ENCODE measurements around the gene KMT2C.
"Not testable (repeated sequence)": the region's sequence is repeated elsewhere in the genome, so short reads cannot be mapped to it uniquely, and the experiment has no call there.

The KMT2C gene

DNA sequence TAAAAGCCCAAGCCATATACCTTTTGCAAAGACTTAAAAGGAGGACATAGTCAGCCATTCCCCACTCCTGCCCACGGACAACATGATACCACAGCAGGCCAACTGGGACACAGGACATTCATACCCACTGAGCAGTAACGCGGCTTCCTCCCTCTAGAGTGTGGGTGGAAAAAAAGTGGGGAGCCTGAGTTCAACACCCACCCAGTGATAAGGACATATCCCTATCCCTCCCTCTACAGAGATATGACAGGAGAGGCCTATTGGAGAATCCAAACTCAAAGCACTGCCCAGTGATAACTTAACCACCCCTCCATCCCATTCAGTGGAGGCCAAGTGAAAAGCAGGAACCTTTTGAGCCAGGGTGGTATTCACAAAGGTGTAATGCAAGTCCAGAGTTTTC is 148.8 kb downstream of the KMT2C start:
- DNase-seq: not testable (repeated sequence)

DNA sequence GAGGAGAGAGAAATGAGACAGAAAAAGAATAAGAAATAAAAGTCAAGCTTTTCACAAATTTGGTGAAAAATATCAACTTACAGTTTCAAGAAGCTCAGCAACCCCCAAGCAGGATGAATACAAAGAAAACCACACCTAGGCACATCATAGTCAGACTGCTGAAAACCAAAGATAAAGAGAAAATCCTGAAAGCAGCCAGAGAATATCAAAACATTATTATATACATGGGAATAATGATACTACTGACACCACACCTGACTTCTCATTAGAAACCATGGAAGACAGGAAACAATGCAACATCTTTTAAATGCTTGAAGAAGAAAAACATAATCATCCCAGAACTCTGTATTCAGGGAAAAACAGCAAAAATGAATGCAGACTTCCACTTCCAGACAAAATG is 149.6 kb downstream of the KMT2C start:
- DNase-seq: not testable (repeated sequence)

- DNase-seq: not testable (repeated sequence)
These were observed 150.8 kb downstream of the KMT2C start for GRCh38 chr7:152284998-152285397.

DNA sequence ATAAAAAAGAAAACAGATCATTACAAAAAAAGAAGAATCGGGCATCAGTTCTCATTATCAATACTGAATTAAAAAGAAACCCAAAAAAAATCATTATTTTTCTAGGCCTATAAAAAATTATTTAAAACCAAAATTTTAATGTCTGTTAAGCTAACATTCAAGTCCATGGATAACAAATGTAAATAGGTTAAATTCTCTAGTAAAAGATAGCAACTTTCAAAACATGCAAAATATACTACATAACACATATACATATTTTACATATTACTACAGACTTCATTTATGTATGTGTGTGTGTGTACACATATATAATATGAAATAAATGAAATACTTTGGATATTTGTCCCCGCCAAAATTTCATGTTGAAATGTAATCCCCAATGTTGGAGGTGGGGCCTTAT is 158.1 kb downstream of the KMT2C start:
- DNase-seq: not testable (repeated sequence)

DNA sequence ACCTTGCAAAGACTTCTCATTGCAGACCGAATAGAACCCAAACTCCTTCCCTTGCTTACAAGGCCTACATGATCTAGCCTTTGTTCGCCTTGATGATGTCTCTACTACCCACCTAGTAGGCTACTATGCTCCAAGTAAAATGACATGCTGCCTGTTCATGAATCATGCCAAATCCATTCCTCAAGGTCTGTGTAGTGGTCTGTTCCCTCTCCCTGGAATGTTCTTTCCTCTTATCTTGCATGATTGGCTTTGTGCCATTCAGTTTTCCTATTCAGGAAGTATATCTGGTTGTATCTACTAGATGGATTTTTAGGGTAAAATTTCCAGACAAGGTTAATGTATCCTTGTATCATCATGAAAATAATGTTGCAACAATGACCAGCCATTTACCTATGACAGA is 165.4 kb downstream of the KMT2C start:
- DNase-seq: not testable (repeated sequence)

- DNase-seq: not testable (repeated sequence)
These were observed 168.9 kb downstream of the KMT2C start for GRCh38 chr7:152266859-152267258.

GRCh38 chr7:152264915-152265314 is 170.9 kb downstream of the KMT2C start:
- DNase-seq: not testable (repeated sequence)

GRCh38 chr7:152262146-152262545 is 173.7 kb downstream of the KMT2C start:
- not testable (repeated sequence) for DNase-seq

DNA sequence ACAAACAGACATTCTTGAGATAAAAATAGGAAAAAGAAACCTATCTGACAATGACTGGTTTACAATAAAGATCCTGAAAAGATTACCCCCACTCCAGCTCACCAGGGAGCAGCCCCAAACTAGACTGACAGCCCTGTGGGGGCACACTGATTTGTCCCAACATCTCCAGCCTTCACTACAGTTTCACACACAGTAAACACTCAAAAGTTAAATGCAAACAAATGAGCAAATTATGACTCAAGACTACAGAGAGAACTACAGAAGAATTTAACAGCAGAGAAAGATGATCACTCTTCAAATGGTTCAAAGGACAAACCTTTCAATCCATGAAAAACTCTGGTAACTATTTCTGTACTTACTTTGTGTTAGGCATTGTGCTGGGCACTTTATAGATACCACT is 176.2 kb downstream of the KMT2C start:
- DNase-seq: not testable (repeated sequence)

GRCh38 chr7:152247851-152248250 is 188.0 kb downstream of the KMT2C start:
- not testable (repeated sequence) for DNase-seq

DNA sequence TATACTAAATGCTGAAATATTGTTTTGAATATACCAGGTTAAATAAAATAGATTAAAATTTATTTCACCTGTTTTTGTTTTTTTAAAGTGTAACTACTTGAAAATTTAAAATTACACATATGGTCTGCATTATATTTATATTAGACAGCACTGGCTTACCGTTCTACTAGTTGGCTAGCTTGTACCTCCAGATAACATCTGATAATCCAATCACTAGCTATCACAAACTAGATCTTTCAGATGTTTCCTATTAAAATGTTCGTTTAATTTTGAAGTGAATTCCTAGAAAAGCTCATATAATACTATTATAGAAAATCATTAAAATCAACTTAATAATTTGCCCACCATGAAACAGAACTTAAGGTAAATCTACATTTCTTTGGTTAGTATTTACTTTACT is 190.4 kb downstream of the KMT2C start:
- not testable (repeated sequence) for DNase-seq

DNA sequence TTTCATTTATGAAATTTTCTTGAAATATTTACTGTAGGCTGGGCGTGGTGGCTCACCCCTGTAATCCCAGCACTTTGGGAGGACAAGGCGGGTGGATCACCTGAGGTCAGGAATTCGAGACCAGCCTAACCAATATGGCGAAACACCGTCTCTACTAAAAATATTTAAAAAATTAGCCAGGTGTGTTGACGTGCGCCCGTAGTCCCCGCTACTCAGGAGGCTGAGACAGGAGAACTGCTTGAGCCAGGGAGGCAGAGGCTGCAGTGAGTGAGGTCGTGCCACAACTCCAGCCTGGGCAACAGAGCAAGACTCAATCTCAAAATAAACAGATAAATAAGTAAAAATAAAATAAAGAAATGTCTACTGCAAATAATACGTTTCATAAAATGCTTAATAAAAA is 192.3 kb downstream of the KMT2C start:
- not testable (repeated sequence) for DNase-seq

GRCh38 chr7:152241301-152241700 is 194.5 kb downstream of the KMT2C start:
- DNase-seq: not testable (repeated sequence)

DNA sequence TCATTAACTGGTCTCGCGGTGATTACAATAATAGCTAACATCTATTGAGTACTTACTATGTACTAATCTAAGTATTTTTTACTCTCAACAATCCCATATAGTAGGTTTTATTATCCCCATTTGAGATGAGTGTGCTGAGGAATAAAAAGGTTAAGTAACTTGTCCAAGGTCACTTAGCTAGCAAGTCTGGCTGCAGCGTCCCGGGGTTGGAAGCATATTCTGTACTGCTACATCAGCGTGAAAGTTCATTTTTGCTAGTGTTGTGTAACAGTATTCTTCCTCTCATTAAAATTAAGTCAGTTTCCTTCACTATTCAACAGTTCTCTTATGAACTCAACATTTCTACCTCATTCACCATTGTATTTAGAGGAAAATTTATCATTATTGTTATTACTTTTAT is 199.5 kb downstream of the KMT2C start:
- DNase-seq: not testable (repeated sequence)

DNA sequence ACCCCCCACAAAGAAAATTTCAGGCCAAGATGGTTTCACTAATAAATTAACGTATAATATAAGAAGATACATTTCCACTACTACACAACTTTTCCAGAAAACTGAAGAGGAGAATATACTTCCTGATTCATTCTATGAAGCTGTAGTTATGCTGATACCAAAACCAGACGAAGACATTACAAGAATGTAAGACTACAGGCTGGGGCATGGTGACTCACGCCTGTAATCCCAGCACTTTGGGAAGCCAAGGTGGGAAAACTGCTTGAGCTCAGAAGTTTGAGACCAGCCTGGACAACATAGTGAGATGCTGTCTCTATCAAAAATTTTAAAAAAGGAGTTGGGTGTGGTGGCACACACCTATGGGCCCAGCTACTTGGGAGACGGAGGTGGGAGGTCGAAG is 201.4 kb downstream of the KMT2C start:
- DNase-seq: not testable (repeated sequence)

GRCh38 chr7:152231089-152231488 is 204.7 kb downstream of the KMT2C start:
- no peak for DNase-seq

GRCh38 chr7:152219556-152219955 is 216.2 kb downstream of the KMT2C start:
- not testable (repeated sequence) for DNase-seq

DNA sequence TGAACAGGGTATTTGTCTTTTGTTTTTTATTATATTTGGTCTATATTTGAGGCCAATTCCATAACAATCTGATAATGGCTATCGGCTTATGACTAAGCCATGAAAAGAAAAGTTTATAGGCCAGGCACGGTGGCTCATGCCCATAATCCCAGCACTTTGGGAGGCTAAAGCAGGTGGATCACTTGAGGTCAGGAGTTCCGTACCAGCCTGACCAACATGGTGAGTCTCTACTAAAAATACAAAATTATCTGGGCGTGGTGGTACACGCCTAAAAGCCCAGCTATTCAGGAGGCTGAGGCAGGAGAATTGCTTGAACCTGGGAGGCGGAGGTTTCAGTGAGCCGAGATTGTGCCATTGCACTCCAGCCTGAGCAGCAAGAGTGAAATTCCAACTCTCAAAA is 227.0 kb downstream of the KMT2C start:
- DNase-seq: not testable (repeated sequence)

GRCh38 chr7:152204417-152204816 is 231.4 kb downstream of the KMT2C start:
- not testable (repeated sequence) for DNase-seq

GRCh38 chr7:152203095-152203494 is 232.7 kb downstream of the KMT2C start:
- no peak for DNase-seq

DNA sequence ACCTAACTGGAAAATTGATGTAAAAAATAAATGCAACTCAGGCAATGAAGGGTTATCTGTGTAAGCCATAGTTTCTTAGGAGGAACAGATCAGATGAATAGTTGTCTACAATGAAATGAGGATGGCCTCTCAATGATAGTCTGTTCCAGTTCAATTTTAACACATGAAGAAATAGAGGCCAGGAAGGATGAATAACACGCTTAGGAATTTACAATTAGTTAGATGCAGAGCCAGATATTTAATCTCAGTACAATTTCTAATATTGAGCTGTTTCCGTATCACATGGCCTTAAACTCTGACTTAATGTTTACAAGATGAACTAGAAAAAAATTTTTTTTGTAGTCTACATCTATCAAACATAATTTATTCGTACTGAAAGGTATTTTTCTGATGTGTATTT is 233.7 kb downstream of the KMT2C start:
- no peak for DNase-seq

- DNase-seq: no peak
These were observed 235.4 kb downstream of the KMT2C start for GRCh38 chr7:152200395-152200794.

GRCh38 chr7:152196391-152196790 is 239.4 kb downstream of the KMT2C start:
- no peak for DNase-seq

- DNase-seq: no peak
These were observed 241.9 kb downstream of the KMT2C start for GRCh38 chr7:152193880-152194279.

GRCh38 chr7:152189061-152189460 is 246.7 kb downstream of the KMT2C start:
- no peak for DNase-seq

GRCh38 chr7:152185558-152185957 is 250.2 kb downstream of the KMT2C start:
- no peak for DNase-seq

All from NK-92 treated with Interleukin-12 subunit alpha and Interleukin-12 subunit beta, amount 100 ng/mL, for 24 hours (cell line).